RWPE1 (cell line): ENCODE results near the gene ZC3H8.
A peak's percentile ranks its signal among the peaks of the same experiment; 100 is the strongest.

ENCODE experiments used
- CTCF ChIA-PET: fragments of 350-600 bp; sonication (Branson Sonifier 250); formaldehyde crosslinking; extraction: SDS; loops from one replicate; lab custom pipeline; 2021; lab: Yijun Ruan, JAX
- POLR2A ChIA-PET: fragments of 400-600 bp; formaldehyde crosslinking; extraction: SDS; loops from one replicate; lab custom pipeline; 2020; ENCODE audit warnings: antibody characterized with exemption; ENCODE audit not compliant: low non-redundant PET; lab: Yijun Ruan, JAX
- DNase-seq: peaks from one replicate; pipeline ENCODE4 v3.0.0; 2012; ENCODE audit warnings: low spot score
- H3K27ac ChIP-seq: fragments of 450-650 bp; 2 replicates; pipeline ENCODE4 v1.5.1; 2017
- CTCF ChIP-seq: fragments of 450-650 bp; conservative IDR thresholded peaks from 2 replicates; pipeline ENCODE4 v1.5.1; 2017; ENCODE audit warnings: low read depth, mild to moderate bottlenecking

ZC3H8 gene

GRCh38 chr2:112276954-112277353 is 22.1 kb upstream of the ZC3H8 start:
- no peak for DNase-seq
- ChIA-PET CTCF (interaction anchor here (0.6 kb wide), 1 partner anchor 419 kb away, joined by 3 read pairs; no protein-coding TSS in a partner anchor), POLR2A (no interaction called here)
- TF ChIP-seq CTCF: no peak
- no peak overlapping the region for H3K27ac ChIP-seq

- peak overlapping the region; percentile 98 for H3K27ac ChIP-seq
- peak; percentile 59 for DNase-seq
- POLR2A ChIA-PET: no interaction called here
- no peak for TF ChIP-seq CTCF
- CTCF ChIA-PET: interaction anchor here (0.6 kb wide), 1 partner anchor 418 kb away, joined by 3 read pairs; no protein-coding TSS in a partner anchor
These were observed 21.3 kb upstream of the ZC3H8 start for GRCh38 chr2:112275887-112276773.

- ChIA-PET POLR2A (no interaction called here), CTCF (no interaction called here)
- TF ChIP-seq CTCF: no peak
- DNase-seq: peak; percentile 98
- H3K27ac ChIP-seq: peak within 1 kb of the TSS; percentile 98
These were observed 20.6 kb upstream of the ZC3H8 start, which contains the start of gene ZC3H6 for GRCh38 chr2:112275311-112275886. Gene ZC3H6 (plus strand): TSS chr2:112275597. CDS start chr2:112275995, 398 bp downstream.

- CTCF ChIA-PET: no interaction called here
These were observed 18.5 kb upstream of the ZC3H8 start for GRCh38 chr2:112273349-112273748.

GRCh38 chr2:112272669-112273068 is 17.8 kb upstream of the ZC3H8 start:
- ChIA-PET CTCF (interaction anchor here (0.8 kb wide), 1 partner anchor 13 kb away, joined by 5 read pairs; no protein-coding TSS in a partner anchor), POLR2A (no interaction called here)
- DNase-seq: no peak
- no peak overlapping the region for H3K27ac ChIP-seq
- TF ChIP-seq CTCF: no peak

More at GRCh38 chr2:112273349-112273748, 18.5 kb upstream of the ZC3H8 start:
- TF ChIP-seq CTCF: no peak
- no peak overlapping the region for H3K27ac ChIP-seq
- POLR2A ChIA-PET: no interaction called here
- DNase-seq: no peak

- CTCF ChIA-PET: interaction anchor here (0.6 kb wide), 1 partner anchor 65 kb away, joined by 4 read pairs; no protein-coding TSS in a partner anchor
- DNase-seq: no peak
- H3K27ac ChIP-seq: no peak overlapping the region
- no peak for TF ChIP-seq CTCF
- POLR2A ChIA-PET: no interaction called here
These were observed 13.7 kb upstream of the ZC3H8 start for GRCh38 chr2:112268547-112268946.
